Transverse colon (tissue), 4 donors: ENCODE results near the gene BGN. TPM values are rescaled to one million over a fixed set of nuclear protein-coding genes. Genes with fewer than 3 reads are reported as not detected.

Experiments
- DNase-seq: peaks from one replicate; pipeline ENCODE4 v3.0.0-alpha.2; 2019
- H3K27ac ChIP-seq, 4 donors: fragments of 200-600 bp; sonication (generic); 2 replicates each; pipeline ENCODE4 v1.5.1; 2016 to 2018; ENCODE audit warnings: inconsistent platforms in 4 of 4
- H3K27me3 ChIP-seq: fragments of 200-600 bp; sonication (generic); 2 replicates; pipeline ENCODE4 v1.5.1; 2017; ENCODE audit warnings: inconsistent platforms
- H3K36me3 ChIP-seq, 4 donors: fragments of 200-600 bp; sonication (generic); 2 replicates each; pipeline ENCODE4 v1.5.1; 2017 to 2019; ENCODE audit warnings: inconsistent platforms in 4 of 4
- H3K4me1 ChIP-seq, 4 donors: fragments of 200-600 bp; sonication (generic); 2 replicates each; pipeline ENCODE4 v1.5.1; 2017 to 2020; ENCODE audit warnings: inconsistent platforms in 4 of 4
- H3K4me3 ChIP-seq, 4 donors: fragments of 200-600 bp; sonication (generic); 1 replicate in 1 of 4; 2 replicates in 3 of 4; pipeline versions ENCODE4 v1.5.1 to v1.6.1; 2017 to 2019; ENCODE audit warnings: inconsistent platforms in 4 of 4
- H3K9me3 ChIP-seq, 2 donors: fragments of 200-600 bp; sonication (generic); 2 replicates each; pipeline ENCODE4 v1.5.1; 2017 to 2019; ENCODE audit warnings: inconsistent platforms in 2 of 2
- CTCF ChIP-seq, 5 experiments: fragments of 200-600 bp in 3 of 5; fragments of 450-650 bp in 2 of 5; sonication (generic) in 3 of 5; IDR thresholded peaks; 1 replicate in 2 of 5; 2 replicates in 3 of 5; pipeline ENCODE4 v1.5.1; 2016 to 2017; ENCODE audit warnings: antibody characterized with exemption in 5 of 5, inconsistent platforms in 3 of 5, mild to moderate bottlenecking in 2 of 5, moderate library complexity in 1 of 5
- EP300 ChIP-seq: sonication (generic); formaldehyde crosslinking; IDR thresholded peaks from one replicate; pipeline ENCODE4 v1.6.1; 2017; ENCODE audit warnings: antibody characterized with exemption, low read depth
- POLR2A ChIP-seq: fragments of 450-650 bp; IDR thresholded peaks from one replicate; pipeline ENCODE4 v1.6.1; 2016; ENCODE audit warnings: antibody characterized with exemption, mild to moderate bottlenecking, moderate library complexity
- POLR2AphosphoS5 ChIP-seq, 3 donors: sonication (generic); formaldehyde crosslinking; IDR thresholded peaks; one replicate each; pipeline ENCODE4 v1.6.1; 2016; ENCODE audit warnings: antibody characterized with exemption in 3 of 3
- WGBS, 2 donors: methylation state at CpG; one replicate each; pipeline ENCODE4 v1.1.5; 2018; ENCODE audit warnings: low coverage in 1 of 2; 5-methylcytosine and 5-hydroxymethylcytosine counted together
- in situ Hi-C, 4 donors: fragments of 200-750 bp; cut with MboI; loops; one replicate each; pipeline versions ENCODE4 v1.15.0 to v1.15.1; 2017; ENCODE audit warnings: low sequenced_read_pairs in 3 of 4, low pct_ligation_motif_present in 1 of 4, low pct_unique_long_range_greater_than_20kb in 1 of 4
- intact Hi-C: fragments of 100-400 bp; cut with DNase I; formaldehyde crosslinking; loops from one replicate; pipeline ENCODE4 v1.15.1; 2023; ENCODE audit warnings: low total_unique reads
- total RNA-seq, 4 donors: library from RNA; depleted of rRNA; stranded (reverse); fragments of >200 nt; gene quantifications; one replicate each; pipeline ENCODE4 v1.1.0, GENCODE V29; 2016

Gene BGN
- total RNA-seq, 4 donors from 2014 or later, result 3.8 to 67.1 (median 10.5) TPM

GRCh38 chrX:153485396-153486080 is 9.2 kb upstream of the BGN start:
- Histone ChIP-seq H3K4me3 (no peak overlapping the region), H3K9me3 (no peaks in the 10 kb centered on the region), H3K36me3 (no peaks in the 10 kb centered on the region), H3K4me1 (peaks cover 0 to 5% (median 0%) of the 10 kb centered on the region in 4 donors), H3K27me3 (no peaks in the 10 kb centered on the region), H3K27ac (no peak overlapping the region)
- TF ChIP-seq POLR2A, result no peak
- TF ChIP-seq POLR2AphosphoS5 (IDR thresholded peaks at IDR 0.05), result no peak
- no peak for TF ChIP-seq CTCF (IDR thresholded peaks at IDR 0.05)
- TF ChIP-seq EP300, result no peak
- intact Hi-C loops (no loop called here), in situ Hi-C loops (no loop called here)
- 82% methylated on average over 28 of the region's 30 CpGs; no CpG with 5 or more reads in 1 of the 2 donors for WGBS, 2 donors
- DNase-seq, result no peak

GRCh38 chrX:153486171-153486570 is 8.6 kb upstream of the BGN start:
- Histone ChIP-seq H3K27ac (no peak overlapping the region), H3K27me3 (no peaks in the 10 kb centered on the region), H3K4me3 (no peak overlapping the region), H3K36me3 (no peaks in the 10 kb centered on the region), H3K4me1 (peaks cover 0 to 5% (median 0%) of the 10 kb centered on the region in 4 donors), H3K9me3 (no peaks in the 10 kb centered on the region)
- DNase-seq, result no peak
- WGBS, 2 donors, result 87% methylated on average over 10 of the region's 10 CpGs; no CpG with 5 or more reads in 1 of the 2 donors
- intact Hi-C loops, result no loop called here
- TF ChIP-seq EP300 (no peak), POLR2AphosphoS5 (IDR thresholded peaks at IDR 0.05) (no peak), POLR2A (no peak), CTCF (IDR thresholded peaks at IDR 0.05) (no peak)
- in situ Hi-C loops, result no loop called here

GRCh38 chrX:153487590-153488071 is 7.1 kb upstream of the BGN start:
- TF ChIP-seq POLR2A, result no peak
- TF ChIP-seq CTCF (IDR thresholded peaks at IDR 0.05), result no peak
- no peak for TF ChIP-seq POLR2AphosphoS5 (IDR thresholded peaks at IDR 0.05)
- no peak for TF ChIP-seq EP300
- WGBS, 2 donors, result 71% methylated on average over 6 of the region's 11 CpGs; no CpG with 5 or more reads in 1 of the 2 donors
- in situ Hi-C loops, result no loop called here

GRCh38 chrX:153488231-153488914 is 6.4 kb upstream of the BGN start:
- WGBS, 2 donors, result 60% methylated on average over 25 of the region's 27 CpGs; no CpG with 5 or more reads in 1 of the 2 donors
- peaks cover 0 to 5% (median 0%) of the 10 kb centered on the region in 4 donors for H3K4me1 ChIP-seq
- intact Hi-C loops (no loop called here), in situ Hi-C loops (no loop called here)
- DNase-seq, result no peak
- H3K36me3 ChIP-seq, result no peaks in the 10 kb centered on the region
- H3K27me3 ChIP-seq, result no peaks in the 10 kb centered on the region
- no peaks in the 10 kb centered on the region for H3K9me3 ChIP-seq
- no peak overlapping the region for H3K4me3 ChIP-seq
- no peak for TF ChIP-seq EP300
- no peak for TF ChIP-seq CTCF (IDR thresholded peaks at IDR 0.05)
- TF ChIP-seq POLR2AphosphoS5 (IDR thresholded peaks at IDR 0.05), result no peak
- TF ChIP-seq POLR2A, result no peak
- no peak overlapping the region for H3K27ac ChIP-seq

More at GRCh38 chrX:153487590-153488071, 7.1 kb upstream of the BGN start:
- Histone ChIP-seq H3K36me3 (no peaks in the 10 kb centered on the region), H3K27me3 (no peaks in the 10 kb centered on the region), H3K4me1 (peaks cover 0 to 5% (median 0%) of the 10 kb centered on the region in 4 donors), H3K9me3 (no peaks in the 10 kb centered on the region), H3K4me3 (no peak overlapping the region), H3K27ac (no peak overlapping the region)
- intact Hi-C loops, result no loop called here
- DNase-seq, result no peak
